8988T (cell line): ENCODE data around the gene MED1.
"Not testable (repeated sequence)": the region's sequence is repeated elsewhere in the genome, so short reads cannot be mapped to it uniquely, and the experiment has no call there.

ENCODE experiments used
- DNase-seq: peaks from one replicate; pipeline ENCODE4 v3.0.0; 2011

Gene MED1

GRCh38 chr17:39450847-39451581 is at the start of gene MED1:
Gene MED1, minus strand, starts transcription at chr17:39451263. Its CDS starts 201 bp downstream, at chr17:39451062.
- peak; percentile 64 for DNase-seq

- DNase-seq, result not testable (repeated sequence)
These were observed 45.9 kb upstream of the MED1 start for GRCh38 chr17:39496921-39497320.

GRCh38 chr17:39487946-39488345 is 36.9 kb upstream of the MED1 start:
- no peak for DNase-seq

- not testable (repeated sequence) for DNase-seq
These were observed 36.4 kb upstream of the MED1 start for GRCh38 chr17:39487490-39487889.

- no peak for DNase-seq
These were observed 35.2 kb upstream of the MED1 start for GRCh38 chr17:39486242-39486641.

- no peak for DNase-seq
These were observed 34.5 kb upstream of the MED1 start for GRCh38 chr17:39485555-39485954.

GRCh38 chr17:39484178-39484577 is 33.1 kb upstream of the MED1 start:
- no peak for DNase-seq

- DNase-seq, result no peak
These were observed 32.4 kb upstream of the MED1 start for GRCh38 chr17:39483506-39483905.

GRCh38 chr17:39479631-39480030 is 28.6 kb upstream of the MED1 start:
- not testable (repeated sequence) for DNase-seq

- no peak for DNase-seq
These were observed 22.2 kb upstream of the MED1 start for GRCh38 chr17:39473310-39473709.

GRCh38 chr17:39468610-39469009 is 17.5 kb upstream of the MED1 start:
- not testable (repeated sequence) for DNase-seq

- not testable (repeated sequence) for DNase-seq
These were observed 13.6 kb upstream of the MED1 start for GRCh38 chr17:39464639-39465181.

- no peak for DNase-seq
These were observed 11.7 kb upstream of the MED1 start for GRCh38 chr17:39462631-39463375.

GRCh38 chr17:39461926-39462569 is 11.0 kb upstream of the MED1 start:
- DNase-seq, result no peak

GRCh38 chr17:39461113-39461925 is 10.3 kb upstream of the MED1 start, which contains the start of gene CDK12:
Gene CDK12, plus strand, starts transcription at chr17:39461486. Its CDS starts 586 bp downstream, at chr17:39462072.
- peak; percentile 71 for DNase-seq

- no peak for DNase-seq
These were observed 4.9 kb upstream of the MED1 start for GRCh38 chr17:39455919-39456318.

GRCh38 chr17:39450051-39450450 is 1.0 kb downstream of the MED1 start:
- DNase-seq, result no peak

GRCh38 chr17:39447561-39447960 is 3.5 kb downstream of the MED1 start:
- no peak for DNase-seq

- no peak for DNase-seq
These were observed 7.7 kb downstream of the MED1 start for GRCh38 chr17:39443326-39443725.

- DNase-seq, result not testable (repeated sequence)
These were observed 11.2 kb downstream of the MED1 start for GRCh38 chr17:39439868-39440267.

GRCh38 chr17:39429600-39429999 is 21.5 kb downstream of the MED1 start:
- DNase-seq, result no peak

- no peak for DNase-seq
These were observed 34.9 kb downstream of the MED1 start for GRCh38 chr17:39416141-39416540.
